C1 segment of cervical spinal cord (tissue), 14 donors: ENCODE data around the gene TANC1.

Experiments
- DNase-seq, 14 donors: peaks; one replicate each; lab custom pipeline; 2025; lab: John Stamatoyannopoulos, UW

TANC1 gene

GRCh38 chr2:159060518-159060917, 92.1 kb downstream of the TANC1 start:
- no peak for DNase-seq

GRCh38 chr2:159063677-159064076, 95.2 kb downstream of the TANC1 start:
- DNase-seq, result no peak

- no peak for DNase-seq
These were observed 96.2 kb downstream of the TANC1 start for GRCh38 chr2:159064446-159065301.

- DNase-seq, result no peak
These were observed 96.9 kb downstream of the TANC1 start for GRCh38 chr2:159065313-159065712.

- no peak for DNase-seq
These were observed 97.5 kb downstream of the TANC1 start for GRCh38 chr2:159065891-159066290.

- no peak for DNase-seq
These were observed 98.2 kb downstream of the TANC1 start for GRCh38 chr2:159066541-159067156.

GRCh38 chr2:159067971-159068370, 99.5 kb downstream of the TANC1 start:
- DNase-seq, result no peak

GRCh38 chr2:159069229-159069628, 100.8 kb downstream of the TANC1 start:
- no peak for DNase-seq

- no peak for DNase-seq
These were observed 101.8 kb downstream of the TANC1 start for GRCh38 chr2:159070235-159070634.

- DNase-seq, result no peak
These were observed 102.9 kb downstream of the TANC1 start for GRCh38 chr2:159071190-159071915.

GRCh38 chr2:159072795-159073194, 104.4 kb downstream of the TANC1 start:
- no peak for DNase-seq

- no peak for DNase-seq
These were observed 104.8 kb downstream of the TANC1 start for GRCh38 chr2:159073256-159073655.

GRCh38 chr2:159074605-159075004, 106.2 kb downstream of the TANC1 start:
- no peak for DNase-seq

- DNase-seq, result no peak
These were observed 107.3 kb downstream of the TANC1 start for GRCh38 chr2:159075727-159076126.

- no peak for DNase-seq
These were observed 107.8 kb downstream of the TANC1 start for GRCh38 chr2:159076241-159076640.

- no peak for DNase-seq
These were observed 109.4 kb downstream of the TANC1 start for GRCh38 chr2:159077869-159078268.

GRCh38 chr2:159078443-159078842, 110.0 kb downstream of the TANC1 start:
- no peak for DNase-seq

- peak in 1 of 14 donors; percentile 70 for DNase-seq
These were observed 112.2 kb downstream of the TANC1 start for GRCh38 chr2:159080641-159081040.

- DNase-seq, result no peak
These were observed 113.7 kb downstream of the TANC1 start for GRCh38 chr2:159082119-159082518.

GRCh38 chr2:159084384-159085370, 116.2 kb downstream of the TANC1 start:
- DNase-seq, result no peak

- peak in 2 of 14 donors; percentile 19 to 35 for DNase-seq
These were observed 117.9 kb downstream of the TANC1 start for GRCh38 chr2:159086342-159086741.
